Measurements from ENCODE around the gene SHPK.
"Not testable (repeated sequence)": the region's sequence is repeated elsewhere in the genome, so short reads cannot be mapped to it uniquely, and the experiment has no call there.

Gene SHPK

GRCh38 chr17:3589784-3590183 is 46.3 kb downstream of the SHPK start:
- no peak for DNase-seq (ENCODE audit: low read depth in 2 of 2)

GRCh38 chr17:3585826-3586225 is 50.2 kb downstream of the SHPK start:
- DNase-seq (ENCODE audit: low read depth in 2 of 2), result no peak

DNA sequence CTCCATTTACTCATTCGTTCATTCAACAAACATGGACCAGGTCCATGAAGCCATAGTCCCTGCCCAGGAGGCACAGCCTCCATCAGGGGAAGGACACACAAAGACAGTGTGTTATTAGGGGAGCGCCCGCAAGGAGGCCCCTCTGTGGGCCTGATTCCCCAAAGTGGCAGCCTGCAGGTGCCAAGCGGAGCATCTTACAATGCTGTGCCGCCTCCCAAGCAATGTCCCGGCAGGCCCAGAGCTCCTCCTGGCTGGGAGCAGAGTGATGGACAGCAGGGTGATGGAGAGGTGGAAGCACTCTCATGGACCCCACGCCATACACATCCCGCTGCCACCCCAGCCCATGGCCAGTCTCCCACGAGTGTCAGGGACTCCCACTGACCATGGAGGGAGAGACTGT is 52.6 kb downstream of the SHPK start:
- no peak for DNase-seq (ENCODE audit: low read depth in 2 of 2)

DNA sequence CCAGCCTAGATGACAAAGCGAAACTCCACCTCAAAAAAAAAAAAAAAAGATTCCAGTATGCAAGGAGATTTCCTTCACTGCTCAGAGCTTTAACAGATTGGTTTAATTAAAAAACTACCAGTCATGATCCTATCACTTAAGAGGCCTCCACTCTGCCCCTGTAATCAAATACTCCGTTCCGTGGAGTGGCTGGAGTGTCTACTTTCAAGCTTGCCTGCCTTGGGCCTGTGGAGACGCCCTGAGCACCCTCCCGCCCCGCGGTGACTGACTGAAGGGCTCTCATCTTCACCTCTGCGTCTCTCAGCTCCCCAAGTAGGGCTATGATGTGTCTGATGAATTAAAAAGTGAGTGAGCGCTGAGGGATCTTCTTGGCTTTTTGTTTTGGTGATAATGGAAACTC is 53.1 kb downstream of the SHPK start:
- DNase-seq (ENCODE audit: low read depth in 2 of 2), result no peak

- not testable (repeated sequence) for DNase-seq (ENCODE audit: low read depth in 2 of 2)
Observed at GRCh38 chr17:3578667-3579066, 57.4 kb downstream of the SHPK start.

GRCh38 chr17:3576970-3577369 is 59.1 kb downstream of the SHPK start:
- no peak for DNase-seq (ENCODE audit: low read depth in 2 of 2)

- no peak for DNase-seq (ENCODE audit: low read depth in 2 of 2)
Observed at GRCh38 chr17:3575511-3575910, 60.5 kb downstream of the SHPK start.

- no peak for DNase-seq (ENCODE audit: low read depth in 2 of 2)
Observed at GRCh38 chr17:3574231-3574630, 61.8 kb downstream of the SHPK start.

DNA sequence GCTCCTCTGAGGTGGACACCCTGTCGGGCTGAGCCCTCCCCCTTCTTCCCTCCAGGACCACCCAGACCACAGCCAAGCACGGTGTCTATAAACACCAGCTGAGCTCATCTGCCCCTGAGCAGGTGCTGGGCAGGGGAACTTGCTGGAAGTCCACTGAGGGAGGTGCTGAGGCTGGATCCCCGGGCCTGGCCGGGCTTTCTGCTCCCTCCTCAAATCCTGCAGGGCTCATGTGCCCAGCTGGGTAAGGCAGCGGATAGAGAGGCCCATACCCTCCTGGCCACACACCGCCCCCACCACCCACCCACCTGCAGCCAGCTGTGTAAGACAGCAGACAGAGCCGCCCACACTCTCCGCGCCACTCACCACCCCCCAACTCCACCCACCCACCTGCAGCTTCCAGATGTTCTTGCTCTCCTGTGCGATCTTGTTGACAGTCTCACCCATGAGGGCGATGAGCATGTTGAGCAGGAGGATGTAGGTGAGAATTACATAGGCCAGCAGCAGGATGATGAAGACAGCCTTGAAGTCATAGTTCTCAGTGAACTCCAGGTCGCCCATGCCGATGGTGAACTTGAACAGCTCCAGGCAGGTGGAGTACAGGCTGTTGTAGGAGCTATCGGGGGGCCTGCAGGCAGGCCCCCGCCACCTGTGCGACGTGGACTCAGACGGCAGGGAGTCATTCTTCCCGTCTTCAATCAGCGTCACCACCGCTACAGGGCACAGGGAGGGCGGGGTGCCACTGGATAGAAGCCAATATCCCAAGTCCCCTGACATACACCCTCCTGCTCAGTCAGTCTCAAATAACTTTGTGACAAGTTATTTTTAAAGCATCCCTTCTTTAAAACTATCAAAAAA is 62.6 kb downstream of the SHPK start:
- DNase-seq (ENCODE audit: low read depth in 2 of 2), result no peak

GRCh38 chr17:3572231-3572630 is 63.8 kb downstream of the SHPK start:
- no peak for DNase-seq (ENCODE audit: low read depth in 2 of 2)

DNA sequence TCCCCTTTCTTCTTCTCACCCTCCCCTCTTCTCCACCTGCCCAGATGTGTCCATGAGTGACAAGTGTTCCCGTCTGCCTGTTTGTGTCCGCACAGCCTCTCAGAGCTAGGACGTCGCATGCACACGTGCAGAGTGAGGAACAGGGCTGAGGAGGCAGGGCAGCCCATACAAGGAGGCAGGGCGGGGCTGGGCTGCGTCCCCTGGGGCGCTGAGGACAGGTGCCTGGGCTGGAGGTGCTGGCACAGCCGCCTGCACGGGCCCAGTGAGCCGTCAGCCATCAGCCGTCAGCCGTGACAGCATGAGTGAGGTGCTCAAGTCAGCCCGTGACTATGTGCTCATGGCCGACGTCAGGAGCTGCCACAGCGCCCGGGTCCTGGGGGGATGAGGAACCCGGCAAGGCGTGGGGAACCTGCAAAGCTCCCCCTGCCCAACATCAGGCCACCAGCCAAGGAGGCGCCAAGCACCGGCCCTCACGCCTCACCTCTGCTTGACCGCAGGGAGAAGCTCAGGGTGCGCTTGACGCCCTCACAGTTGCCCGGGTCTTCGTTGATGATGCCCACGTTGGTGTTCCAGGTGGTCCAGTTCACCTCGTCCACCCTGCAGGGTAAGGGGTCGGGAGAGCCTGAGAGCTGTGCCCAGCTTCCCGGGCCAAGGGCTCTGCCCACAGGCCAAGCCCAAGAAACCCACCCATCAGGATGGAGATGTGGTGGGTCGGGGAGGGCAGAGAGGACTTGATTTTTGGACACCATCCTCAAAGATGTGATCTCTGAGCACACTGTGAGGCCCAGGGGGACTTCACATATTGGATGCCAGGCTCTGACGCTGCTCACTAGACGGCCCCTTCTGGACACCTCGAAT is 64.8 kb downstream of the SHPK start:
- no peak for DNase-seq (ENCODE audit: low read depth in 2 of 2)

- no peak for DNase-seq (ENCODE audit: low read depth in 2 of 2)
Observed at GRCh38 chr17:3569534-3570137, 66.4 kb downstream of the SHPK start.

DNA sequence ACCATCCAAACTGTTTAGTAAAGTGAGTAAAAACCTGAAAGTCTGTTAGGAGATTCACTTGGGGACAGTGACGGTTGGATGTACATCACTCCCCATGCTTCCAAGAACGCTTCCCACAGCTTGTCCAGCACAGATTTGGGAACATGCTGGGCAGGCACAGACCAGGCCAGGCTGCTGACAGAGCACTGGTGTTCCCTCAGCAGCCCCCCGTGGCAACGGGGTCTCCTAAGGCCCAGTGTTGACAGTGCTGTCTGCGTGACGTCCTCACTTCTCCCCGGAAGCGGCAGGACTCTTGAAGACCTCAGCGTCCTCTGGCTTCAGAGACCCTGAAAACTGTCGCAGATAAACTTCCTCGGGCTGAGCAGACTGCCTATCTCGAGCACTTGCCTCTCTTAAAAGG is 69.5 kb downstream of the SHPK start:
- DNase-seq (ENCODE audit: low read depth in 2 of 2), result no peak

DNA sequence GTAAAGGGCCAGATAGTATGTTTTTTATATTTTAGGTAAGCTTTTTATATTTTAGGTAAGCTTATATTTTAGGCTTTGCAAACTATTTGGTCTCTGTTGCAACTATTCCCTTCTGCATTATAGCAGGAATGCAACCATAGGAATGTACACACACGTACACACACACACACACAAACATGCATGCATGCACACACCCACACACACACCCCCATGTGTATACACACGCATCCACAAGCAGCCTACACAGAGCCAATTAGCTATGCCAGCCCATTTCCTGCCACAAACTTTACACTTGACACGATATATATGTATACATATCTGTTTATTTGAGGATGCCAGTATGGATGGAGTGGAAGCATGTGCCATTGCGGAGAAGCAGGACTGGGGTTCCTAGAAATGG is 70.9 kb downstream of the SHPK start:
- no peak for DNase-seq (ENCODE audit: low read depth in 2 of 2)

GRCh38 chr17:3564241-3564640 is 71.8 kb downstream of the SHPK start:
- not testable (repeated sequence) for DNase-seq (ENCODE audit: low read depth in 2 of 2)

DNA sequence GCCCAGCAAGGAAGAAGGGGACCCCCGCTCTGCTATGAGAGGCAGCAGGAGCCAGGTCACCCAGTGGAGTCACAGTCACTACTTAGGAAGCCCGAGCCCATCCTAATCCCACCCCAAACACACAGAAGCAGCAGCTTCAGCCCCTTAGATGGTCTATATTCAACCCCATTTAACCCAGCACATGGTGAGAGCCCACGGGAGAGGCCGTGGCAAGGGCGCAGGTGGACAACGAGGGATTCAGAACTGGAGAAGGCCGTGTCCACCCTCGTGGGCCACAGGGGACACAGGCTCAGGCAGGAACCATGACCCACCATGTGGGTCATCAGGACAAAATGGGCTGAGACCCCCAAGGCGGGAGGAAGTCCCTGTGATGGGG is 76.8 kb downstream of the SHPK start:
- DNase-seq (ENCODE audit: low read depth in 2 of 2), result no peak

GRCh38 chr17:3558603-3559269 is 77.3 kb downstream of the SHPK start:
- DNase-seq (ENCODE audit: low read depth in 2 of 2), result peak; percentile 43 to 46

Measured in stimulated activated CD8-positive, alpha-beta memory T cell treated with anti-CD3 and anti-CD28 coated beads, Interleukin-15, amount 100 ng/mL, for 48 hours (primary cell).